Large intestine (tissue), 3 donors: ENCODE measurements around the gene L2HGDH. TPM values are rescaled to one million over a fixed set of nuclear protein-coding genes. Genes with fewer than 3 reads are reported as not detected.

ENCODE experiments used
- DNase-seq, 2 donors: peaks; one replicate each; pipeline versions ENCODE4 v3.0.0 to v3.0.0-alpha.2; 2013
- H3K27ac ChIP-seq: one replicate; pipeline ENCODE4 v1.5.1; 2013; ENCODE audit warnings: low read length
- H3K27me3 ChIP-seq: 2 replicates; pipeline ENCODE4 v1.6.1; 2013; ENCODE audit warnings: low read length; ENCODE audit not compliant: control insufficient read depth, insufficient read depth
- H3K36me3 ChIP-seq: 2 replicates; pipeline ENCODE4 v1.6.1; 2013; ENCODE audit warnings: low read length; ENCODE audit not compliant: control insufficient read depth, insufficient read depth
- H3K4me1 ChIP-seq: one replicate; pipeline ENCODE4 v1.6.1; 2013; ENCODE audit warnings: low read length; ENCODE audit not compliant: control insufficient read depth, insufficient read depth
- H3K4me3 ChIP-seq: one replicate; pipeline ENCODE4 v1.5.1; 2013; ENCODE audit warnings: low read length
- H3K9me3 ChIP-seq: one replicate; pipeline ENCODE4 v1.6.1; 2013; ENCODE audit warnings: mild to moderate bottlenecking, low read depth, low read length, moderate library complexity; ENCODE audit not compliant: control insufficient read depth
- WGBS: methylation state at CpG from one replicate; pipeline ENCODE4 v1.1.5; 2013; ENCODE audit warnings: low lambda C conversion rate; ENCODE audit not compliant: insufficient coverage; 5-methylcytosine and 5-hydroxymethylcytosine counted together
- polyA plus RNA-seq: library from polyadenylated mRNA; unstranded; fragments of 120-200 nt; gene quantifications from one replicate; pipeline ENCODE4 v1.2.1, GENCODE V29; 2013

The L2HGDH gene
- polyA plus RNA-seq, 1 donor, result 8.6 TPM

DNA sequence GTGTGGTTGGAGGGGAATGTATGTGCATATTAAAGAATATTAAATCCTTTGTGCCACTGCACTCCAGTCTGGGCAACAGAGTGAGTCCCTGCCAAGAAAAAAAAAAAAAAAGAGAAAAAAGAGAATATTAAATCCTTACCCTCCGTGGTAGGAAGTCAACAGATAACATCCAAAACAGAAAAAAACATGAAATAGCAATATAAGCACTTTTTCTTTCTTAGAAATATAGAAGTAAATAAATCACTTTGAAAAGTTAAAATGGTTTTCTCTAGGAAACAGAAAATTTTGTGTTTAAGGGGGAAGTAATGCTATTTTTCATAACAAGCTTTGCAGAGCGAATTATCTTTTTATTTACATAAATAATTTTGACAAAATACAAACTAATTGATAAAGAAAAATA, 98.2 kb downstream of the L2HGDH start:
- H3K36me3 ChIP-seq, result peaks cover 2% of the 10 kb centered on the region
- H3K4me1 ChIP-seq, result no peaks in the 10 kb centered on the region
- H3K9me3 ChIP-seq, result no peaks in the 10 kb centered on the region
- whole genome bisulfite sequencing, result 100% methylated on average over 2 of the region's 2 CpGs
- H3K27me3 ChIP-seq, result no peaks in the 10 kb centered on the region
- no peak for DNase-seq
- H3K27ac ChIP-seq, result no peak overlapping the region
- H3K4me3 ChIP-seq, result no peak overlapping the region

DNA sequence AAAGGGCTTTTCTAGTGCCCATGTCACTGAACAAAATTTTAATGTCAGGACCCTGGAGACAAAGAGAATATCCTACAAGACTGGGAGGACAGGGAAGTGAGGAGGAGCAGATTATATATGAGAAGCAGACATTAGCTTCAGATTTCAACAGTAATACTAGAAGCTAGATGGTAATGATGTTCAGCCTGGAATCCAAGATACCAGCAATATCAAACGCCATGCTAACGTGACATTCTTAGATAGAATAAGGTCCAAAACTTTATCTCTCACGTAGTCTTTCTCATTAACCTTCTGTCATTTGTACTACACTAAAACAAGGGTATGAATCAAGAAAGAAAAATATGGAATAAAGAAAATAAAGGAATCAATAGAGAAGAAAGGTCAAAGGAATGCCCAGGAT, 99.3 kb downstream of the L2HGDH start:
- H3K36me3 ChIP-seq, result peaks cover 3% of the 10 kb centered on the region
- H3K4me1 ChIP-seq, result no peaks in the 10 kb centered on the region
- H3K27ac ChIP-seq, result no peak overlapping the region
- no peaks in the 10 kb centered on the region for H3K9me3 ChIP-seq
- no peak overlapping the region for H3K4me3 ChIP-seq
- no peaks in the 10 kb centered on the region for H3K27me3 ChIP-seq
- 94% methylated on average over 2 of the region's 3 CpGs for WGBS
- no peak for DNase-seq

DNA sequence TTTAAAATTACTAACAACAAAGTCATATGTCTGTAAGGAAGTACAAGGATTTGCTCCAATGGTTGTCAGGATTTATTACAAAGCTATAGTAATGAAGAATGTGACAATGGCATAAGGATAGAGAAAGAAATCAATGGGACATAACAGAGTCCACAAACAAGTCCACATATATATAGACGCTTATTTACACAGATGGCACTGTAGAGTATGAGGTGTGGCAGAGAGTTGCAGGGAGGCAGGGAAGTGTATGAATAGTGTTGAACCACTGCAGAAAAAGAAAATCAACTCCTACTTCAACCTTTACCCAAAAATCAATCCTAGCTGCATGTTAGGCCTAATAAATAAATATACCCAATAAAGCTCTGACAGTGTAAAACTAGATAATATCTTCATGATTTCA, 102.0 kb downstream of the L2HGDH start:
- no peak overlapping the region for H3K4me3 ChIP-seq
- peaks cover 3% of the 10 kb centered on the region for H3K36me3 ChIP-seq
- 83% methylated on average over 1 of the region's 1 CpG for WGBS
- no peaks in the 10 kb centered on the region for H3K4me1 ChIP-seq
- no peak overlapping the region for H3K27ac ChIP-seq
- no peaks in the 10 kb centered on the region for H3K9me3 ChIP-seq
- no peak for DNase-seq
- H3K27me3 ChIP-seq, result no peaks in the 10 kb centered on the region

DNA sequence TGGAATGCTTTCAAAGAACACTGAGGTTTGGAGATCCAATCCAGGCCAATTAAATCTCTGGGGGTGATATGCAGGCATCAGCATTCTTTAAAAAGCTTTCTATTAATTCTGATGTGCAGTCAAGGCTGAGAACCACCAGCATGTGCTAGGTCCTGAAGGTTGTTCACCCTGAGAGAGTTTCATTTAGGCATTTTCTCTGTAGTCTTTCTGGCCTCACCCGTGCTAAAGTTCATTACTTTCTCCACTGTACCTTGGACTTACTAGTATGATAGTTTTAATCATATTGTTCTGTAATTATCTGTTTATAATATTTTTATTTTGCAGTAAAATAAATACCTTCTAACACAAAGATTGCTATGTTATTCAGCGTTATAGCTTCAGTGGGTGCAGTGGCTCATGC, 113.5 kb downstream of the L2HGDH start:
- peaks cover 22% of the 10 kb centered on the region for H3K36me3 ChIP-seq

DNA sequence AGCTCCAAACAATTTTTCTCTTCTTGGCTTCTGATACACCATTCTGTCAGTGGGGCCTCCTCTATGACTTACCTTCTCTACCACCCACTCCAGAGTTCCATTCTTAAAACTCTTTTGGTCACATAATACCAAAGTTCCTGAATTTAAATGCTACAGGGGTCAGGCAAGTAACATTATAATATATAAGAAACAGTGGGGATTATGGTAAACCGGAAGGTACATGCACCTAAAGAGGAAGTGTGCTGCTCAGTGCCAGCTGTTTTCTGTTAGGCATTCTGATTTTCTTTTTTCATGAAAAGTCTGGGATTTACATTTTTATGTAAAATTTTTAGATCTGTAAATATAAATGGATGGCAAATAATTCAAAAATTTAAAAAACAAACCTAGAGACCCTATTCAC, 120.5 kb downstream of the L2HGDH start:
- DNase-seq, result no peak
- Histone ChIP-seq H3K9me3 (no peaks in the 10 kb centered on the region), H3K27me3 (no peaks in the 10 kb centered on the region), H3K36me3 (peaks cover 20% of the 10 kb centered on the region), H3K27ac (no peak overlapping the region), H3K4me1 (no peaks in the 10 kb centered on the region), H3K4me3 (no peak overlapping the region)
- no CpG with 5 or more reads among the region's 1 CpG for WGBS

More for the DNA sequence above, 113.5 kb downstream of the L2HGDH start:
- H3K9me3 ChIP-seq, result no peaks in the 10 kb centered on the region
- no peak overlapping the region for H3K27ac ChIP-seq
- no peak overlapping the region for H3K4me3 ChIP-seq
- no CpG with 5 or more reads among the region's 2 CpGs for WGBS
- H3K27me3 ChIP-seq, result no peaks in the 10 kb centered on the region
- peak; percentile 8 to 71 for DNase-seq
- H3K4me1 ChIP-seq, result peaks cover 2% of the 10 kb centered on the region

Other genes with a start within 250 kb of the L2HGDH start
- 13.1 TPM for gene VCPKMT, start 195.7 kb downstream of the L2HGDH start, polyA plus RNA-seq
- 26.3 TPM for gene SOS2, start 80.7 kb downstream of the L2HGDH start, polyA plus RNA-seq
- 17.7 TPM for gene DMAC2L, start 95 bp upstream of the L2HGDH start, polyA plus RNA-seq
- gene CDKL1, start 84.7 kb upstream of the L2HGDH start, polyA plus RNA-seq, result 4.6 TPM
- 37.2 TPM for gene MAP4K5, start 220.3 kb upstream of the L2HGDH start, polyA plus RNA-seq
- gene ATL1, start 247.9 kb upstream of the L2HGDH start, polyA plus RNA-seq, result 13.2 TPM